ENCODE data around the gene CHRM5. TPM values are rescaled to one million over a fixed set of nuclear protein-coding genes. Genes with fewer than 3 reads are reported as not detected.

Gene CHRM5
- under 1 TPM in 1 of 6 donors, not detected in 5; 0.09 TPM for polyA plus RNA-seq (ENCODE audit: low read depth in 6 of 6)

- Mint-ChIP-seq H3K9me3 (no peaks in the 10 kb centered on the region), H3K27ac (no peak within 1 kb of the TSS), H3K27me3 (no peaks in the 10 kb centered on the region), H3K4me1 (no peaks in the 10 kb centered on the region), H3K4me3 (no peak within 1 kb of the TSS), H3K36me3 (no peaks in the 10 kb centered on the region)
- DNase-seq (no peak), ATAC-seq (ENCODE audit: low read depth in 2 of 2) (no peak)
Observed at GRCh38 chr15:33968224-33968623, at the start of gene CHRM5. TSS of gene CHRM5 (plus strand) at chr15:33968497. CDS start at chr15:34062718, 94,221 bp downstream.

GRCh38 chr15:33923446-33923845 is 44.9 kb upstream of the CHRM5 start:
- Mint-ChIP-seq H3K9me3 (no peaks in the 10 kb centered on the region), H3K36me3 (peaks cover 0 to 4% of the 10 kb centered on the region in 2 donors), H3K27ac (no peak overlapping the region), H3K4me3 (no peak overlapping the region), H3K27me3 (no peaks in the 10 kb centered on the region), H3K4me1 (peaks cover 0 to 6% (median 4%) of the 10 kb centered on the region in 3 donors)
- DNase-seq (no peak), ATAC-seq (ENCODE audit: low read depth in 2 of 2) (no peak)

GRCh38 chr15:33926260-33926659 is 42.0 kb upstream of the CHRM5 start:
- ATAC-seq (ENCODE audit: low read depth in 2 of 2) (no peak), DNase-seq (no peak)
- no peak overlapping the region for H3K4me3 Mint-ChIP-seq
- H3K36me3 Mint-ChIP-seq: peaks cover 0 to 4% of the 10 kb centered on the region in 2 donors
- H3K9me3 Mint-ChIP-seq: peaks cover 0 to 2% (median 0%) of the 10 kb centered on the region in 7 donors
- H3K27ac Mint-ChIP-seq: no peak overlapping the region
- peaks cover 0 to 2% (median 0%) of the 10 kb centered on the region in 3 donors for H3K4me1 Mint-ChIP-seq
- H3K27me3 Mint-ChIP-seq: no peaks in the 10 kb centered on the region

- ATAC-seq (ENCODE audit: low read depth in 2 of 2): no peak
- Mint-ChIP-seq H3K4me3 (no peak overlapping the region), H3K36me3 (no peaks in the 10 kb centered on the region), H3K27ac (no peak overlapping the region), H3K27me3 (no peaks in the 10 kb centered on the region), H3K9me3 (peaks cover 0 to 2% (median 0%) of the 10 kb centered on the region in 7 donors), H3K4me1 (no peaks in the 10 kb centered on the region)
- no peak for DNase-seq
Observed at GRCh38 chr15:33932734-33933133, 35.6 kb upstream of the CHRM5 start.

- no peaks in the 10 kb centered on the region for H3K36me3 Mint-ChIP-seq
- peaks cover 0 to 2% (median 0%) of the 10 kb centered on the region in 7 donors for H3K9me3 Mint-ChIP-seq
- no peaks in the 10 kb centered on the region for H3K27me3 Mint-ChIP-seq
- no peak for DNase-seq
- no peak overlapping the region for H3K27ac Mint-ChIP-seq
- H3K4me1 Mint-ChIP-seq: peaks cover 0 to 5% (median 0%) of the 10 kb centered on the region in 3 donors
- no peak for ATAC-seq (ENCODE audit: low read depth in 2 of 2)
- H3K4me3 Mint-ChIP-seq: no peak overlapping the region
Observed at GRCh38 chr15:33934396-33934795, 33.9 kb upstream of the CHRM5 start.

- H3K4me3 Mint-ChIP-seq: no peak overlapping the region
- peaks cover 0 to 2% (median 0%) of the 10 kb centered on the region in 7 donors for H3K9me3 Mint-ChIP-seq
- ATAC-seq (ENCODE audit: low read depth in 2 of 2): no peak
- DNase-seq: no peak
- H3K27me3 Mint-ChIP-seq: no peaks in the 10 kb centered on the region
- no peaks in the 10 kb centered on the region for H3K36me3 Mint-ChIP-seq
- peaks cover 0 to 5% (median 0%) of the 10 kb centered on the region in 3 donors for H3K4me1 Mint-ChIP-seq
- H3K27ac Mint-ChIP-seq: peak overlapping the region in 1 of 6 donors; percentile 12
Observed at GRCh38 chr15:33934921-33935320, 33.4 kb upstream of the CHRM5 start.

- H3K4me3 Mint-ChIP-seq: no peak overlapping the region
- no peaks in the 10 kb centered on the region for H3K27me3 Mint-ChIP-seq
- ATAC-seq (ENCODE audit: low read depth in 2 of 2) (no peak), DNase-seq (no peak)
- peaks cover 0 to 4% (median 0%) of the 10 kb centered on the region in 7 donors for H3K9me3 Mint-ChIP-seq
- peaks cover under 1 to 5% (median 4%) of the 10 kb centered on the region in 3 donors for H3K4me1 Mint-ChIP-seq
- no peaks in the 10 kb centered on the region for H3K36me3 Mint-ChIP-seq
- no peak overlapping the region for H3K27ac Mint-ChIP-seq
Observed at GRCh38 chr15:33941279-33942063, 26.8 kb upstream of the CHRM5 start.

- H3K27ac Mint-ChIP-seq: peak overlapping the region in 1 of 6 donors; percentile 64
- peaks cover 0 to 8% (median 2%) of the 10 kb centered on the region in 3 donors for H3K4me1 Mint-ChIP-seq
- no peak overlapping the region for H3K4me3 Mint-ChIP-seq
- DNase-seq (no peak), ATAC-seq (ENCODE audit: low read depth in 2 of 2) (no peak)
- no peaks in the 10 kb centered on the region for H3K36me3 Mint-ChIP-seq
- H3K27me3 Mint-ChIP-seq: no peaks in the 10 kb centered on the region
- H3K9me3 Mint-ChIP-seq: peaks cover 0 to 4% (median 0%) of the 10 kb centered on the region in 7 donors
Observed at GRCh38 chr15:33946152-33946551, 22.1 kb upstream of the CHRM5 start.

- no peaks in the 10 kb centered on the region for H3K36me3 Mint-ChIP-seq
- H3K9me3 Mint-ChIP-seq: peaks cover 0 to 7% (median 4%) of the 10 kb centered on the region in 7 donors
- DNase-seq (no peak), ATAC-seq (ENCODE audit: low read depth in 2 of 2) (no peak)
- peaks cover 0 to 5% (median 4%) of the 10 kb centered on the region in 3 donors for H3K4me1 Mint-ChIP-seq
- no peaks in the 10 kb centered on the region for H3K27me3 Mint-ChIP-seq
- H3K4me3 Mint-ChIP-seq: no peak overlapping the region
- H3K27ac Mint-ChIP-seq: peak overlapping the region in 1 of 6 donors; percentile 2
Observed at GRCh38 chr15:33955945-33956344, 12.4 kb upstream of the CHRM5 start.

GRCh38 chr15:33956397-33956796 is 11.9 kb upstream of the CHRM5 start:
- H3K27me3 Mint-ChIP-seq: no peaks in the 10 kb centered on the region
- peaks cover 0 to 5% (median 4%) of the 10 kb centered on the region in 3 donors for H3K4me1 Mint-ChIP-seq
- ATAC-seq (ENCODE audit: low read depth in 2 of 2) (no peak), DNase-seq (no peak)
- no peak overlapping the region for H3K4me3 Mint-ChIP-seq
- H3K9me3 Mint-ChIP-seq: peaks cover 0 to 7% (median 4%) of the 10 kb centered on the region in 7 donors
- peak overlapping the region in 1 of 6 donors; percentile 2 for H3K27ac Mint-ChIP-seq
- no peaks in the 10 kb centered on the region for H3K36me3 Mint-ChIP-seq

GRCh38 chr15:33959844-33960548 is 8.3 kb upstream of the CHRM5 start:
- Mint-ChIP-seq H3K27me3 (no peaks in the 10 kb centered on the region), H3K4me3 (no peak overlapping the region), H3K27ac (no peak overlapping the region), H3K4me1 (peaks cover 0 to 5% (median 4%) of the 10 kb centered on the region in 3 donors), H3K9me3 (no peaks in the 10 kb centered on the region), H3K36me3 (no peaks in the 10 kb centered on the region)
- DNase-seq: no peak
- ATAC-seq (ENCODE audit: low read depth in 2 of 2): no peak

- Mint-ChIP-seq H3K4me1 (peaks cover 0 to 5% (median 4%) of the 10 kb centered on the region in 3 donors), H3K27me3 (no peaks in the 10 kb centered on the region), H3K9me3 (no peaks in the 10 kb centered on the region), H3K4me3 (no peak overlapping the region), H3K27ac (no peak overlapping the region), H3K36me3 (no peaks in the 10 kb centered on the region)
- ATAC-seq (ENCODE audit: low read depth in 2 of 2): no peak
- no peak for DNase-seq
Observed at GRCh38 chr15:33960549-33960935, 7.8 kb upstream of the CHRM5 start.

GRCh38 chr15:33963831-33964664 is 4.2 kb upstream of the CHRM5 start:
- DNase-seq: no peak
- no peak overlapping the region for H3K4me3 Mint-ChIP-seq
- peaks cover 0 to 5% (median 4%) of the 10 kb centered on the region in 3 donors for H3K4me1 Mint-ChIP-seq
- no peaks in the 10 kb centered on the region for H3K27me3 Mint-ChIP-seq
- H3K36me3 Mint-ChIP-seq: no peaks in the 10 kb centered on the region
- no peak overlapping the region for H3K27ac Mint-ChIP-seq
- no peaks in the 10 kb centered on the region for H3K9me3 Mint-ChIP-seq
- no peak for ATAC-seq (ENCODE audit: low read depth in 2 of 2)
